ENCODE measurements around the gene KIAA0930. TPM values are rescaled to one million over a fixed set of nuclear protein-coding genes. Genes with fewer than 3 reads are reported as not detected.
"Not testable (repeated sequence)": the region's sequence is repeated elsewhere in the genome, so short reads cannot be mapped to it uniquely, and the experiment has no call there.

The KIAA0930 gene
- total RNA-seq, 1 donor from 2014 or later, result 31.5 TPM

- DNase-seq (ENCODE audit: low spot score), result peak; percentile 73
Measured at GRCh38 chr22:45263463-45264269, 23.0 kb upstream of the KIAA0930 start.

DNA sequence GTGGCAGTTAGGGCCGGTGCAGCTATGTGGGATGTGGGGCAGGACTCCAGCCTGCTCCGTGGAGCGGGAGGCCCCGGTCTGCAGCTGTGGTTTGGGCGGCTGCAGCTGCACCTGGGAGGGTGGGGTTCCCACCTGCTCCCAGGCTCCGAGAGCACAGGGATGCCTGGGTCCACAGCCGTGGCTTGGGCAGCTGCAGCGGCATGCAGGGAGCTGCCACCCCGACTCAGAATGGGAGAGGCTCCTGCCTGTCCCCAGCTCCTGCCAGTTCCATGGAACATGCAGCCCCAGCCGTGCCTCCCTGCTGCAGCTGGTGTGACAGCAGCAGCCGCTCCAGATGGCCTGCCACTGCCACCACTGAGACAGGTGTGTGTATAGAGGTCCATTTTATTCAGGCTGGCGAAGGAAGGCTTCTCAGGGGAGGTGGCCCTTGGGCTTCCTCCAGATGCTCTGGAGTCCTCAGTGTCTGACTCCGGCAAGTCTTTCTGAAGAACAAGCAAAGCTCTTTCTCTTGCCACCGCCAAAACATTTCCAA, 22.3 kb upstream of the KIAA0930 start:
- no peak for DNase-seq (ENCODE audit: low spot score)

DNA sequence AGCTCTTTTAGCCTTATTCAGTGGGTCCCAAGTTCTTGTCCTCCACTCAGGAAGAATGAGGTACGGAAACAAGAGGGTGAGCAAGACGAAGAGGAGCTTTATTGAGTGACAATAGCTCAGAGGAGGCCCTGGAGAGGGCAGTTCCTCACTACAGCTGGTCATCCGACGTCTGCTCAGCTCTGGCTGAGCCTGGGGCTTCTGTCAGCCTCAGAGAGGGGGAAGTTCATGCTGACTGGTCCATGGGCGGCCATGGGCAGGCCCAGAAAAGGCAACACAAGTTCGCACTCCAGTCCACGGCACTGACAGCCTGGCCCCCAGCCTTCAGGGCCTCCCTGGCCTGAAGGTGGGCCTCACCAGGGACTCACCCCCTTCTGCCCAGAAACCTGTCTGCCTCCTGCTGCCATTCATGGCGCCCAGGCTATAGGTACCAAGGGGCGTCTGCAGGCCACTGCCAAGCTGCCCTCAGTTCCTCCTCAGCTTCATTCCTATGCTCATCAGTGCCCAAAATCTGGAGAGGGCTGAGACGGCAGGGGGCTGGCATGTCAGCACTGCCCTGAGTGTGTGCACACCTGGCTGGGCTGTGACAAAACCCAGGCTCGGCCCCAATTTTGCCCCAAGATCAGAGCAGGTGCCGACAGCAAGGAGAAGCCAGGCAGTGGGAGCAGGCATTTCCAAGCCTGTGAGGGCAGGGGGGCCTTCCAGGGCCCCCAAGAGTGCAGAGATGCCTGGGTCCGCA, 21.7 kb upstream of the KIAA0930 start:
- DNase-seq (ENCODE audit: low spot score), result peak; percentile 31

DNA sequence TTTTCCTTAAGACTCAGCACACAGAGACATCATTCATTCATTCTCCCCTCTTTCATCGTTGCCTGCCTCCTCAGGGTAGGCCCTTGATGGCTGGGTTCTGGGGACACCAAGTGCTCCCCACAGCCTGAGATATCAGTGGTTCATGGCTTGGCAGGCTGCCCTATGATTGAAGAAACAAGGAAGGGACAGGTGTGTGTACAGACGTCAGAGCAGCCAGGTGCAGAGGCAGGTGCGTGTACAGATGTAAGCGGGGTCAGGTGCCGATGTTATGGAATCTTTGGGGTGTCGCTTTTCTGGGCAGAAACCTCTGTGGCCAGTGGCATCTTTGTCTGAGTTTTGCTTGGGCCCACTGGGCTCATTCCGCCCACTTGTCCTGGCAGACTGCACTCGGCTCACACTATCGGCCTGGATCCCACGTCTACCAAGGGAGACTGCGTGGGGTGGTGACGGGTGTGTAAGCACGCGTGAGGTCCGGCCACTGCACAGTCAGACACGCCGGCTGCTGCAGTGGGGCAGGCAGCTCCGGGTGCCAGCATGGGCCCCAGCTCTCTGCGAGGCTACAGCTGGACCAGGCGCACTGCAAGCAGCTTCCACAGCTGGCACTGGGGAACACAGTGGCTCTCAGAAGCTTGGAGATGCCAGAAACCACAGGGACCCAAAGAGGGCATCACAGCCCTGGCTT, 20.9 kb upstream of the KIAA0930 start:
- DNase-seq (ENCODE audit: low spot score), result no peak

DNA sequence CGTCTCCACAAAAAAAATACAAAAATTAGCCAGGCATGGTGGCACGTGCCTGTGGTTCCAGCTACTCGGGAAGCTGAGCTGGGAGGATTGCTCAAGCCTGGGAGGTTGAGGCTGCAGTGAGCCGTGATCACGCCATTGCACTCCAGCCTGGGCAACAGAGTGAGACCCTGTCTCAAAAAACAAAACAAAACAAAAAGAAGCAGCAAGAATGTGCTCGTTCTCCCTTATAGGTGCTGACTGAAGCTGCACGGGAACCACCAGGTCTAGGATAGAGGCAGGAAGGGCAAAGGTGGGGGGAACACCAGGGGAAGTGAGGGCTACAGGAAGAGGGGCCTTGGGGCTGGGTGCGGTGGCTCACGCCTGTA, 19.7 kb upstream of the KIAA0930 start:
- not testable (repeated sequence) for DNase-seq (ENCODE audit: low spot score)

GRCh38 chr22:45259754-45260394, 19.2 kb upstream of the KIAA0930 start:
- DNase-seq (ENCODE audit: low spot score), result no peak

GRCh38 chr22:45257941-45258340, 17.2 kb upstream of the KIAA0930 start:
- not testable (repeated sequence) for DNase-seq (ENCODE audit: low spot score)

- DNase-seq (ENCODE audit: low spot score), result no peak
Measured at GRCh38 chr22:45254789-45255278, 14.1 kb upstream of the KIAA0930 start.

DNA sequence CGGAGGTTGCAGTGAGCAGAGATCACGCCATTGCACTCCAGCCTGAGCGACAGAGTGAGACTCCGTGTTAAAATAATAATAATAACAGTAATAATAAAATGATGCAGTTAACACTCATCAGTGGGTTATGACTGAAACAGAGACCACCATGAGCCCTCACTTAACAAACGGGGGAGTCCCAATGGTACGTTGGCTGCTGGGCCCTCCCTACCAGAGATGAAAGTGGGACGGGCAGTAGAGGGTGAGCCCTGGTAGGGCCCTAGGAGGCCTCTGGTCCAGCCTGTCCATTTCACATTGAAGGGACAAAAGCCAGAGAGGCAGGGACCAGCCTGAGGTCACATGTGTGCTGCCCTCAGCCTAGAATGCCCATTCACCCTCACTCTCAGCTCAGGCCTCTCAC, 13.7 kb upstream of the KIAA0930 start:
- no peak for DNase-seq (ENCODE audit: low spot score)

GRCh38 chr22:45253039-45253641, 12.4 kb upstream of the KIAA0930 start:
- no peak for DNase-seq (ENCODE audit: low spot score)

DNA sequence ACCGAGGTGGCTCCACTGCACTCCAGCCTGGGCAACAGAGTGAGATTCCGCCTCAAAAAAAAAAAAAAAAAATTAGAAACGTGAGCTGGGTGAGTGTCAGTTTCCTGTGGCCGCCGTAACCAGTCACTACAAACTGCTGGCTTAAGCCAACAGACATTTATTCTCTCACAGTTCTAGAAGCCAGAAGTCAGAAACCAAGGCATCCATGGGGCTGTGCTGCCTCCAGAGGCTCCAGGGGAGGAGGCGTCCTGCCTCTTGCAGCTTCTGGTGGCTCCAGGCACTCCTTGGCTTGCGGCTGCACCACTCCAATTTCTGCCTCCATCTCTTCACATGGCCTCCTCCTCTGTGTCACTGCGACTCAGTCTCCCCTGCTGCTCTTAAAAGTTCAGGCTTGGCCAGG, 11.1 kb upstream of the KIAA0930 start:
- no peak for DNase-seq (ENCODE audit: low spot score)

- no peak for DNase-seq (ENCODE audit: low spot score)
Measured at GRCh38 chr22:45248832-45249561, 8.3 kb upstream of the KIAA0930 start.

DNA sequence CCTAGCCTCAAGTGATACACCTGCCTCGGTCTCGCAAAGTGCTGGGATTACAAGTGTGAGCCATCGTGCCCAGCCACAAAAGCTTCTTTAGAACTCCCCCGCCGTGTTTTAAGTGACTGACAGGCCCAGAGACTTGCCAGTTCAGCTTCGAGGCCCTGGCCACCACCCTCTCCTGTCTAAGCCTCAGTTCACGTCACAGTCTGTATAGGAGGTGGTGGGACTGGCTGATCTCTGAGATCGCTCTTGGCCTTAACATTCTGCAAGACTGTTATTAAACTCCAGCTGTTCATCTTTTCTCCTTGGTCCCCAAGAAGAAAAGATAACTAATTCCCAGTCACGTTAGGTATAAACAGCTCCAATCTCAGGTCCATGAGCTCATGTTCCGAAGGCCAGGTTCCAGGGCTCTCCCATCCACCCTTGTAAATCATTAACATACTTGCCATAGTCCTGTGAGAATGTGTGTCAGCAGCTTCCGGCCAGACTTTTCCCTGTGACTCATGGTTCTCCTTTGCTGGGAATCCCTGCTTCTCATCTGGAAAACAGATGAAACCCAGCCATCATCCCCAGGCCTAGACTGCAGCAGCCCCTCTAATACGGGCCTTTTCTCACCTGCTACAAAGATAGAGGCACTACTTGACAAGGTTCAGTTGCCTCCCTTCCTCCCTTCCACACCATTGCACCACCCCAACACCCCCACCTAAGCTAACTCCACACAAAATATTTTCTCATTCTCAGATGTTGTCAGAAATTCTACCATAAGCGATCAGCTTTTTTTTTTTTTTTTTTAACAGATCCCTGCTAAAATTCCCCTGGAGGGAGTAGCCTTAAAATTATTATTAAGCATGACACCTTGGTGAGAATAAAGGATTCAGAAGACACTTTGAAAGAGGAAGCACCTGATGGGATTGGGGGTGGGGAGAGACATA, 5.6 kb upstream of the KIAA0930 start:
- peak; percentile 91 for DNase-seq (ENCODE audit: low spot score)

DNA sequence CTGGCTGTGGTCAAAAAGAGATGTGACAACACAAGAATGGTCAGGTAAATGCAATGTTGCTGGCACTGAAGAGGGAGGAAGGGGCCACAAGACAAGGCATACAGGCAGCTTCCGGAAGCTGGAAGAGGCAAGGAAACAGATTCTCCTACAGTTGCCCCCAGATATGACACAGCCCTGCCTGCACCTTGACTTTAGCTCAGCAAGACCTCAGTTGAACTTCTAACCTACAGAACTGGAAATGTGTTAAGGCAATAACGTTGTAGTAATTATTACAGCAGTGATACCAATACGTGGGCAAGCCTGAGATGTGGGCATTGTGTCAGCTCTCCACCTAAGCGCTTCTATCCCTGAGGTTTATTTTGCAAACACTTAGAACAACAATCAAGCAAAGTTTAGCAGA, 4.2 kb upstream of the KIAA0930 start:
- DNase-seq (ENCODE audit: low spot score), result no peak

DNA sequence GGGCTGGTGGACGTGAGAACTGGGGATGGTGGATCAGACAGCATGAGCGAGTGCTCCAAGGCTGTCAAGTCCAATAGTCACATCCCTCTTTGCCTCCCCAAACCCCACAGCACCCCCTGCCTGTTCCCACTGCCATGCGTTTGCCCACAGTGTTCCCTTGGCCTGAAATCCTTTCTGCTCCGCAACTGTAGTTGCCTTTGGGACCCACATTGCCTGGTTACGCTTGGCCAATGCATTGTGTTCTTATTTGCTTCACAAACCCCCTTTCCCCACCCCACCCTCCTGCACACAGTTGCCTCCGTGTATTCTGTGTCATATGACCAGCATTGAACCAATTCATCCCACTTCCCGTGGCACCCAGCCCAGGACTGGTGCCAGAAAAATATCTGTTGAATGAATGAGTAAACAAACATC, 2.1 kb upstream of the KIAA0930 start:
- no peak for DNase-seq (ENCODE audit: low spot score)

DNA sequence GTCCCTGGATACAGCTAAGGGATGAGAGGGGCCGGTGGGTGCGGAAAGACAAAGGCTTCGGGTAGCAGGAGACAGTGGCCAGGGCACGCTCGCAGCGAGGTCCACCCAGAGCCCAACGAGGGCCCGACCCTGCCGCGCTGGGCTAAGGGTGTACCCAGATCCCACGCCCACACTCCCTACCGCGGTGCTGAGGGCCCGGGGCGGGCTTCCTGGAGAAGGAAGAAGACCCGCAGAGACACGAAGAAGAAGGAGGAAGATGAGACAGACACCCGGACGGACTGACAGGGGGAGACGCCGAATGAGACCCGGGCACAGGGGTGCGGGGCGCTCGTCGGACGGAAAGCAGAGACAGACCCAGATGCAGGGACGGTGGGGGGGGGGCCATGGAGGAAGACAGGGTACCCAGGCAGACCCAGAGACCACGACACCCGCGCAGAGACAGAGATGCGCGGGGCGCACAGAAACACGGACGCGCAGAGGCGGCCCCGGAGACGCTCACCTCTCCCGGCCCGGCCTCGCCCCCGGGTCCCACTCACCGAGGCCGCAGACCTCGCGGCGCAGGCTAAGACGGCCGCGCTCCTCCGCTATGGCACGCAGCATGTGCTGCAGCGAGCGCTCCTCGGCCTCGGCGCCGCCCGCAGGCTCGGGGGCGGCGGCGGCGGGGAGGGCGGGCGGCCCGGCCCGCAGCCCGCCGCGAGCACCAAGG, 437 bp downstream of the KIAA0930 start:
- DNase-seq (ENCODE audit: low spot score), result no peak

DNA sequence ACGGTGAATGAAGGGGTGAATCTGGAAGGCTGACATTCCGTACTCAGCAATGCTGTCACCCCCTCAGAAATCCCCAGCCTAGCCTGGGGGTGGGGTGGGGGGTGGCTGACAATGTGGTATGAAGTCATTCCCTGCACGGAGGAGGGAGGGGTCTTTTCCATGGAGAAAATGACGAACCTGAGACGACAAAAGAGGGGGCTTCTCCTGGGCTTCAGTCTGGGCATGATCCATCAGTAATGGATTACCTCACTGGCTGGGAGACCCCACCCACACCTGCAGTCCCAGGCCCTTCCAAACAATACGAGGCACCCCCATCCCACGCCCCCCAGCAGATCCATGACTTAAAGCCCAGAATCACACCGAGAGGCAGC, 1.0 kb downstream of the KIAA0930 start:
- no peak for DNase-seq (ENCODE audit: low spot score)

GRCh38 chr22:45238957-45239680, 1.6 kb downstream of the KIAA0930 start:
- no peak for DNase-seq (ENCODE audit: low spot score)
